GM19372 (cell line): Measurements from ENCODE around the gene RAB10.

Experiments used
- ATAC-seq: cut with Tn5 transposase; IDR thresholded peaks from one replicate; pipeline ENCODE4 v1.9.1; 2021; ENCODE audit warnings: mild to moderate bottlenecking, low read depth, moderate library complexity; ENCODE audit not compliant: unreplicated experiment

RAB10 gene

DNA sequence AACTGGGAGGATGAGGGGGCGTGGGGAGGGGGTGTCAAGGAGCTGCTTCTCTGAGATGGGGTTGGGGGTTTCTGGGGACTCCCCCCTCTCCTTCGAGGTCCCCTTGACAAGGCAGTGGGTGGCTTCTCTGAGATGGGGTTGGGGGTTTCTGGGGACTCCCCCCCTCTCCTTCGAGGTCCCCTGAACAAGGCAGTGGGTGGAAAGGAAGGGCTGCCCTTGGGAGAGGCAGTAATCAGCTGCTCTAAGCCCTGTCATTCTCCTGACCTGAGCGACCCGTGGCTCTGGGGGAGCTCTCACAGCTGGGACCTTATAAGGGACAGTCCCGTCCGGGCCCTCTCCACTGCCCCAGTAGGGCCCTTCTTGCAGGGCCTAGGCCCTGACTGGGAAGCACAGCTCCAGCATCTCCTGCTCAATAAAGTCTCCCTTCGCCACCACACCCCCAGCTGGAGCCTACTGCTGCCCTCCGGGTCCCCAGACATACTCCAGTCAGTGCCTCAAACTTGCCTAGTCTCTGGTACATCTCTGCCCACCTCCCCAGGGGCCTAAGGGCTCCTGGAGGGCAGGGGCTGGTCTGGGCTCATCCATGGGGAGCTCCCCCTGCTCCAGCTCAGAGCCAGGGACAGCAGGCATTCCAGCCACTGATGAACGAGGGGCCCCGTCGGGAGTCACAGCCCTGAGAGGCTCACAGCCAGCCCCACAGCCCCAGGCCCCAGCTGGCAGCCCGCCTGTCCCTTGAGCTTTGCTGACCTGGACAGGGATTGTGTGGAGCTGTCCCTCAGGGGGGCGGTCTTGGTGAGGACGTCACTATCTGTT lies 141.8 kb downstream of the RAB10 start:
- ATAC-seq, result no peak

DNA sequence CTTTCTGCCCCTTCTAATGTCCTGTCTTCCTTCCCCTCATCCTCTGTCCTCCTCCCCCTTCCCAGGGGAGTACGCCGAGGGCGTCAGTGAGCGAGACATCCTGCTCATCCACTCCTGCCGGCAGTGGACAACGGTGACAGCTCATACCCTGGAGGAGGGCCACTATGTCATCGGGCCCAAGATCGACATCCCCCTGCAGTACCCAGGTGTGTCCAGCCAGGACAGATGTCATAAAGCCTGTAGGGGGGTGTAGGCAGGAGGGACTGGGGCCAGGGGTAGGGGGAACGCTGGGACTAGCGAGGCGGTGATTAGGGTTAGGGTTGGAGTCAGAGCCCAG lies 142.4 kb downstream of the RAB10 start:
- no peak for ATAC-seq

- no peak for ATAC-seq
These were observed 143.2 kb downstream of the RAB10 start for GRCh38 chr2:26177122-26177521.

DNA sequence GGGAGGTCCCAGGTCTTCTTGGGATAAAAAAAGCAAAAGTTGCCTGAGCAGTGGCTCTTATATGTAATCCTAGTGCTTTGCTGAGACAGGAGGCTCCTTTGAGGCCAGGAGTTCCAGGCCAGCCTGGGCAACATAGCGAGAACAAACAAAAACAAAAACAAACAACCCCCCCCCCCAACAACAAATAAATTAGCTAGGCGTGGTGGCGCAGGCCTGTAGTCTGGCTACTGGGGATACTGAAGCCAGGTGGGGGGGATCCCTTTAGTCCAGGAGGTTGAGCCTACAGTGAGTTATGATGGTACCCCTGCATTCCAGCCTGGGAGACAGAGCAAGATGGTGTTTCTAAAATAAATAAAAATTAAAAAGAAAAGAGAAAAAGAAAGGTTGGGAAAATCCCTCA lies 144.4 kb downstream of the RAB10 start:
- ATAC-seq, result no peak

DNA sequence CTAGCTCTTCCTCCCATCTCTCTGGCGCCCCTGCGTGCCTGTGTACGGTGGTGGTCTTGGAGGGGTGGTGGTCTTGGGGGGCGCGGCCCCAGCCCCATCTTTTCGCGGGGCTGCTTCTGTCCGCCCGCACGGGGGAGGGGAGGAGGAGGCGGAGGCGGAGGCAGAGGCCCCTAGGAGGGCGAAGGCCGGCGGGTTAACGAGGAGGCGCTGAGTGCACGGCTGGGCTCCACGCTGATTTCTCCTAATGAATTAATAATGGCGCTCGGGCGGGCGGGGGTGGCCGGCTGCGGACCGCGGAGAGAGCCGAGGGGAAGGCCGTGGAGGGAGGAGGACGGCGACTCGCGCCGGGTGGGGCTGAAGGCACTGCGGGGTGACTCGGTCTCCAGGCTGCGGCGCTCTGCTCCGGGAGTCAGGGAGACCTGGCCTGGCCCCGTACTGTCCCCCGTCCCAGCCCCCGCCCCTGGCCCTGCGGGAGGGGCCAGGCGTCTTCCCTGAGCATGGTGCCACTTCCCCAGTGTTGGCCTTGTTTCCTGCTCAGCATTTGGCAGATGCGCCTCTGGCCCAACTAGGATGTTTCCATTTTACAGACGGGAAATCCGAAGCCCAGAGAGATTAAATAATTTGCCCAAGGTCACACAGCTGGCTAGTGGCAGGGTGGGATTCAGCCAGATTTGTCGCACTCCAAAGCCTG lies 145.0 kb downstream of the RAB10 start:
- ATAC-seq, result no peak

DNA sequence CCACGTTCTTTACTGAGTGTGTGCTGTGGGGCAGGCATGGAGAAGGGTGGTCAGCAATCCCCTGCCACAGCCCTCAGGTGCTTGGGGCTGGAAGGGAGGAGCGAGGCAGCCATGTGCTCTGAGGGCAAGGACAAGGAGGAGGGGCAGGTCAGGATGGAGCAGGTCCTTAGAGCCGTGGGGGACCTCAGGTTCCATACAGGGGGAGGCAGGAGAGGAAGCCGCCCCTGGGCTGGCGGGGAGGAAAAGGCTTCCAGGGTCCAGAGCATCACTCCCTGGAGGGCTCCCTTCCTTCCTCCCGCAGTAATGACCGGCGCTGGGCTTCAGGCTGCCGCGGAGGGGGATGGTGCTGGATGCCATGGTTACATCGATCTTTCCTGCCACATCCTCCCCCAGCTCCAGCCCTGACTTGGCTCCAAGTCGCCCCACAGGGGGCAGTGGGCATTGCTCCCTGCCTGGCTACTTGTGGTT lies 145.6 kb downstream of the RAB10 start:
- ATAC-seq, result no peak

DNA sequence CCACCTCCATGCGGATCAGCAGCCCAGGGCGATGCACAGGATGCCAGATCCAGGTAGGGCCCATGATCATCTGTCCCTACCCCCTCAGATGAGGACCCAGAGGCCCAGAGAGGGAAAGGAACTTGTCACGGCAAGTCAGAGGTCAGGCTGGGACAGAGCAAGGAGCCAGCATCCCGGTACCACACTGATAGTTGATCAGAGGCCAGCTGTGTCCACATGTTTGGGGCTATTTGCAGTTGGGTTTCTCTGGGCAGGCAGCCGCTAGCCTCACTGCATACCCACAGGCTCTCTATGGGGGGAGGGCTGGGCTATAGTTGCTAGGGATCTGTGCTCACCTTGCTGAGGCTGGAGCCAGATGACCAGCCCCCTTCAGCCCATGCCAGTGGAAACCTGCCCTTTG lies 148.6 kb downstream of the RAB10 start:
- ATAC-seq, result no peak

DNA sequence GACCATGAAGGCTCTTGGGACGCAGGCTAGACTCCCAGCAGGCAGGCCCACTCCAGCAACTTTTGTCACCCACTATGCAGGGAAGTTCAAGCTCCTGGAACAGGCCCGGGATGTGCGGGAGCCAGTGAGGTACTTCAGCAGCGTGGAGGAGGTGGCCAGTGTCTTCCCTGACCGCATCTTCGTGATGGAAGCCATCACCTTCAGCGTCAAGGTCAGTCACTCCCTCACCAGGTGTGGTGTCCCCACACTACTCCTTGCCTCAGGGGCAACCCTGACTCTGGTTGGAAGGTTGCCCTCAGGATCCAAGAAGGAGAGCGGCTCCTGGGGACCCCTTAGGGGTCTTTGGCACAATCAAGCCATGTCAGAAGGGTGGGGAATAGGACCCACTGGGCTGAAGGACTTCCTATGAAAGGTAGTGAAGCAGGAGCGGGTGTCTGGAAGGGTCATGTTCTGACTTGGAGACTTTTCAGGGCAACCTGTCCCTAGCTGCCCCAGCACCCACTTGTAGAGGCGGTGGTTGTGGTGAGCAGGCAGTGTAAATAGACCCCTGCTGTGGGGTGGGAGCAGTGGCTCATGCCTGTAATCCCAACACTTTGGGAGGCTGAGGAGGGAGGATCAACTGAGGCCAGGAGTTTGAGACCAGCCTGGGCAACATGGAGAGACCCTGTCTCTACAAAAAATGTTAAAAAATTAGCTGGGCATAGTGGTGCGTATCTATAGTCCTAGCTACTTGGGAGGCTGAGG lies 149.2 kb downstream of the RAB10 start:
- ATAC-seq, result no peak

DNA sequence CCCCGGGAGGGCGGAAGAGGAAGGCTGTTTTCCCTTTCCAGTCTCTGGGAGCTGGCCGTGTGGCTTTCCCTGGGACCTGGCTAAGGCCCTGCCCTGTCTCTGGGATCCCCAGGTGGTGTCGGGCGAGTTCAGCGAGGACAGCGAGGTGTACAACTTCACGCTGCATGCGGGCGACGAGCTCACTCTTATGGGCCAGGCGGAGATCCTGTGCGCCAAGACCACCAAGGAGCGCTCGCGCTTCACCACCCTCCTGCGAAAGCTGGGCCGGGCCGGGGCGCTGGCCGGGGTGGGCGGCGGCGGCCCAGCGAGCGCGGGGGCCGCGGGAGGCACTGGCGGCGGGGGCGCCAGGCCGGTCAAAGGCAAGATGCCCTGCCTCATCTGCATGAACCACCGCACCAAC lies 150.2 kb downstream of the RAB10 start:
- no peak for ATAC-seq

DNA sequence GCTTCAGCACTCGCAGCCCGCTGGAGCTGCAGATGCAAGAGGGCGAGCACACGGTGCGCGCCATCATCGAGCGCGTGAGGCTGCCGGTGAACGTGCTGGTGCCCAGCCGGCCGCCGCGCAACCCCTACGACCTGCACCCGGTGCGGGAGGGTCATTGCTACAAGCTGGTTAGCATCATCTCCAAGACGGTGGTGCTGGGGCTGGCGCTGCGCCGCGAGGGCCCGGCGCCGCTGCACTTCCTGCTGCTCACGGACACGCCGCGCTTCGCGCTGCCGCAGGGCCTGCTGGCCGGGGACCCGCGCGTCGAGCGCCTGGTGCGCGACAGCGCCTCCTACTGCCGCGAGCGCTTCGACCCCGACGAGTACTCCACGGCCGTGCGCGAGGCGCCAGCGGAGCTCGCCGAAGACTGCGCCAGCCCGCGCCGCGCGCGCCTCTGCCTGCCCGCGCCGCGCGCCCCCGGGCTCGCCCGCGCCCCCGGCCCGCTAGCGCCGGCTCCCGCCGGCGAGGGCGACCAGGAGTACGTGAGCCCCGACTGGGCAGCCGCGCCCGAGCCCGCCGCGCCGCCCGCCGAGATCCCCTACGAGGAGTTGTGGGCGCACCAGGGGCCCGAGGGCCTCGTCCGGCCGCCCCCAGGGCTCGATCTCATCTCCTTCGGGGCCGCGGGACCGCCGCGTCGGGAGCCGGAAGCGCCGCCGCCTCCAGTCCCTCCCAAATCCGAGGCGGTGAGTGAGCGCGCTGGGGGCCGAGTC lies 150.8 kb downstream of the RAB10 start:
- ATAC-seq, result peak; percentile 86

DNA sequence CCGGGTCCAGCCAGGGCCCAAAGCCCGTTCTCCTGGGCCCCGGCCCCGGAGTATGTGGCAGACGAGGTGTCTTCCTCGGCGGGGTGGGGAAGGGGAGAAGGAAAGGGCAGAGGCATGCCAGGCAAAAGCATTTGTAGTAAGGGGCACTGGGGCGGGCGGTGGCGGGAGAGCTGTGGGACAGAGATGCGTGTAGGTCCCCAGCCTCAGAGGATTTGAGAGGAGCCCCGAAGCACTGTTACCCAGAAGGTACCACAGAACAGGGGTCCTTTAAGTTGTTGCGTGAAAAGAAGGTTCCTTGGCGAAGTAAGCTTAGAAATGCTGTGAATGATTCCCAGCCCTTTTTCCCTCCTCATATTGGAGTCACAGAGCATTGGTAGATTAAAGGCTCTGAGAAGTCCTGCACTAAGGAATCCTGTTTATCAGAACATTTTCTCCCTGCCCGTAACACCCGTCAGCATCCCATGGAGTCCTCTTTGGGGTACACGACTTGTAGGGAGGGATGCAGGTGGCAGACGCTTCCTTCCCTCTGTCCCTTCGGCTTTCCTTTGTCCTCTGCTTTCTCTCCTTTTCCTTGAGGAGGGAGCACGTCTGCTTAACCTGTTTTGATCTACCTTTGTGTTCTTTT lies 151.5 kb downstream of the RAB10 start:
- ATAC-seq, result no peak

DNA sequence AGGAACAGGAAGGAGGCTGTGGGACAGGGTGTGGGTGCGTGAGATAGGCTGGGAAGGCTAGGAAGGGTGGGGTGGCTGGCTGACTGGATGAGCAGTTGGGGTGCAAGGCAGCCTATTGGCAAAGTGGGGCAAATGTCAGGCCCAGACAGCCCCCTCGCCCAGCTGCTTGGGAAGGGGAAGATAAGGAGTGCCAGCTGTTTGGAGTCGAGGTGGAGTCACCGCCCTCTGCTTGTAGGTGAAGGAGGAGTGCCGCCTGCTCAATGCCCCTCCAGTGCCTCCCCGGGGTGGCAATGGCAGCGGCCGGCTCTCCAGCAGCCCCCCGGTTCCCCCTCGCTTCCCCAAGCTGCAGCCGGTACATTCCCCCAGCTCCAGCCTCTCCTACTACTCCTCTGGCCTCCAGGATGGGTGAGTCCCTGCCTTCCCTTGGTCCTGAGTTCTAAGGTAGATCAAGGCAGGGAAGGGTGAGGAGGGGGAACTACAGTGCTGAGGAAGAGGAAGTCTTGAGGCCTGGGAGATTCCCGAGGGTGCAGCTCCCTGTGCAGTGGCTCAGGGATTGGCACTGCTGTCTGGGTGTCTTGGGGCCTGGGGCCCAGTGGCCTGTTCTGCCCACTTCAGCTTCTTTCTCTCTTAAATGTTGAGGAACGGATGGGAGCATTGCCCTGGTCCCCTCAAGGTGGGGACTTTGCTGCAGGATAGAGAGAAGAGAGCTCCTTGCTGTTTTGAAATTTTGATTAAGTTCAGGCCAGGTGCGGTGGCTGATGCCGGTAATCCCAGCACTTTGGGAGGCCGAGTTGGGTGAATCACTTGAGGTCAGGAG lies 152.3 kb downstream of the RAB10 start:
- ATAC-seq, result no peak
